A549 (cell line): ENCODE data around the gene PMS1.

Source experiments
- CBX2 ChIP-seq: fragments of 200-600 bp; sonication (generic); IDR thresholded peaks from 2 replicates; pipeline ENCODE4 v1.6.1; 2016; ENCODE audit warnings: low read depth, mild to moderate bottlenecking, borderline replicate concordance
- EP300 ChIP-seq, 2 experiments: fragments of >200 bp; sonication (Bioruptor Twin); formaldehyde crosslinking; IDR thresholded peaks; 2 replicates in 1 of 2; 3 replicates in 1 of 2; pipeline ENCODE4 v1.6.1; 2016 to 2017
- ESRRA ChIP-seq: fragments of 150-350 bp; IDR thresholded peaks from 2 replicates; pipeline ENCODE4 v1.6.1; 2014; ENCODE audit warnings: mild to moderate bottlenecking, low read length, borderline replicate concordance
- GATA3 ChIP-seq: IDR thresholded peaks from 2 replicates; pipeline ENCODE4 v1.6.1; 2012; ENCODE audit warnings: borderline replicate concordance
- HDAC2 ChIP-seq: fragments of 200-600 bp; sonication (generic); IDR thresholded peaks from 2 replicates; pipeline ENCODE4 v1.6.1; 2016
- HMGXB4 ChIP-seq: fragments of 250-450 bp; sonication (Bioruptor Pico); IDR thresholded peaks from 2 replicates; pipeline ENCODE4 v1.5.0; 2021; ENCODE audit warnings: mild to moderate bottlenecking, moderate library complexity, borderline replicate concordance
- POLR2A ChIP-seq: IDR thresholded peaks from 2 replicates; pipeline ENCODE4 v1.6.1; 2012; ENCODE audit warnings: mild to moderate bottlenecking, low read length
- RFX5 ChIP-seq: fragments of 450-650 bp; IDR thresholded peaks from 2 replicates; pipeline ENCODE4 v1.7.1; 2014; ENCODE audit warnings: antibody characterized with exemption, mild to moderate bottlenecking, moderate library complexity
- SMC3 ChIP-seq: fragments of >200 bp; sonication (Bioruptor Twin); formaldehyde crosslinking; IDR thresholded peaks from 3 replicates; pipeline ENCODE4 v1.6.1; 2018; ENCODE audit warnings: inconsistent platforms
- TF ChIP-seq, protein P1 (sequence below): fragments of >200 bp; sonication (Bioruptor Twin); formaldehyde crosslinking; IDR thresholded peaks from 3 replicates; pipeline ENCODE4 v1.5.1; 2016

GRCh38 chr2:189860161-189860560 is 75.9 kb downstream of the PMS1 start:
- TF ChIP-seq, protein P1, sequence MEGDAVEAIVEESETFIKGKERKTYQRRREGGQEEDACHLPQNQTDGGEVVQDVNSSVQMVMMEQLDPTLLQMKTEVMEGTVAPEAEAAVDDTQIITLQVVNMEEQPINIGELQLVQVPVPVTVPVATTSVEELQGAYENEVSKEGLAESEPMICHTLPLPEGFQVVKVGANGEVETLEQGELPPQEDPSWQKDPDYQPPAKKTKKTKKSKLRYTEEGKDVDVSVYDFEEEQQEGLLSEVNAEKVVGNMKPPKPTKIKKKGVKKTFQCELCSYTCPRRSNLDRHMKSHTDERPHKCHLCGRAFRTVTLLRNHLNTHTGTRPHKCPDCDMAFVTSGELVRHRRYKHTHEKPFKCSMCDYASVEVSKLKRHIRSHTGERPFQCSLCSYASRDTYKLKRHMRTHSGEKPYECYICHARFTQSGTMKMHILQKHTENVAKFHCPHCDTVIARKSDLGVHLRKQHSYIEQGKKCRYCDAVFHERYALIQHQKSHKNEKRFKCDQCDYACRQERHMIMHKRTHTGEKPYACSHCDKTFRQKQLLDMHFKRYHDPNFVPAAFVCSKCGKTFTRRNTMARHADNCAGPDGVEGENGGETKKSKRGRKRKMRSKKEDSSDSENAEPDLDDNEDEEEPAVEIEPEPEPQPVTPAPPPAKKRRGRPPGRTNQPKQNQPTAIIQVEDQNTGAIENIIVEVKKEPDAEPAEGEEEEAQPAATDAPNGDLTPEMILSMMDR: no peak
- TF ChIP-seq POLR2A (no peak), EP300 (IDR thresholded peaks at IDR 0.05) (no peak), HMGXB4 (CRISPR knock-in tag) (no peak), RFX5 (no peak), HDAC2 (no peak), ESRRA (no peak), GATA3 (no peak), CBX2 (no peak), SMC3 (no peak)
